Glutamatergic neuron (in vitro differentiated cells): ENCODE results near the gene DUSP6. TPM values are rescaled to one million over a fixed set of nuclear protein-coding genes. Genes with fewer than 3 reads are reported as not detected.

Experiments
- DNase-seq: peaks from one replicate; pipeline ENCODE4 v3.0.0; 2022
- H3K27ac Mint-ChIP-seq: one replicate; pipeline ENCODE4 v1.8.0; 2020; ENCODE audit warnings: mild to moderate bottlenecking, mixed read lengths, inconsistent platforms; ENCODE audit not compliant: unreplicated experiment
- H3K27me3 Mint-ChIP-seq: one replicate; pipeline ENCODE4 v1.8.0; 2020; ENCODE audit warnings: mild to moderate bottlenecking, moderate library complexity, mixed read lengths, inconsistent platforms; ENCODE audit not compliant: unreplicated experiment
- H3K36me3 Mint-ChIP-seq: one replicate; pipeline ENCODE4 v1.8.0; 2020; ENCODE audit warnings: mild to moderate bottlenecking, mixed read lengths, inconsistent platforms; ENCODE audit not compliant: unreplicated experiment
- H3K4me1 Mint-ChIP-seq: one replicate; pipeline ENCODE4 v1.8.0; 2020; ENCODE audit warnings: mild to moderate bottlenecking, low read depth, mixed read lengths, inconsistent platforms; ENCODE audit not compliant: unreplicated experiment
- H3K4me3 Mint-ChIP-seq: one replicate; pipeline ENCODE4 v1.8.0; 2020; ENCODE audit warnings: mild to moderate bottlenecking, mixed read lengths, inconsistent platforms; ENCODE audit not compliant: unreplicated experiment
- H3K9me3 Mint-ChIP-seq: one replicate; pipeline ENCODE4 v1.8.0; 2020; ENCODE audit warnings: mild to moderate bottlenecking, moderate library complexity, mixed read lengths, inconsistent platforms; ENCODE audit not compliant: unreplicated experiment
- total RNA-seq: library from RNA; stranded (reverse); fragmentation: NEBNext Ultra II Directional; extraction: Animal tissue kit (Norgen Biotek cat#: 25700); gene quantifications from one replicate; pipeline ENCODE4 v1.2.1, GENCODE V29; 2021; ENCODE audit not compliant: unreplicated experiment
- TF ChIP-seq, protein P1 (sequence below): fragments of 200-600 bp; sonication (generic); IDR thresholded peaks from one replicate; pipeline ENCODE4 v1.5.0; 2021; ENCODE audit not compliant: partially characterized antibody, unreplicated experiment

Gene DUSP6
- total RNA-seq, 1 donor from 2014 or later: 4.2 TPM

DNA sequence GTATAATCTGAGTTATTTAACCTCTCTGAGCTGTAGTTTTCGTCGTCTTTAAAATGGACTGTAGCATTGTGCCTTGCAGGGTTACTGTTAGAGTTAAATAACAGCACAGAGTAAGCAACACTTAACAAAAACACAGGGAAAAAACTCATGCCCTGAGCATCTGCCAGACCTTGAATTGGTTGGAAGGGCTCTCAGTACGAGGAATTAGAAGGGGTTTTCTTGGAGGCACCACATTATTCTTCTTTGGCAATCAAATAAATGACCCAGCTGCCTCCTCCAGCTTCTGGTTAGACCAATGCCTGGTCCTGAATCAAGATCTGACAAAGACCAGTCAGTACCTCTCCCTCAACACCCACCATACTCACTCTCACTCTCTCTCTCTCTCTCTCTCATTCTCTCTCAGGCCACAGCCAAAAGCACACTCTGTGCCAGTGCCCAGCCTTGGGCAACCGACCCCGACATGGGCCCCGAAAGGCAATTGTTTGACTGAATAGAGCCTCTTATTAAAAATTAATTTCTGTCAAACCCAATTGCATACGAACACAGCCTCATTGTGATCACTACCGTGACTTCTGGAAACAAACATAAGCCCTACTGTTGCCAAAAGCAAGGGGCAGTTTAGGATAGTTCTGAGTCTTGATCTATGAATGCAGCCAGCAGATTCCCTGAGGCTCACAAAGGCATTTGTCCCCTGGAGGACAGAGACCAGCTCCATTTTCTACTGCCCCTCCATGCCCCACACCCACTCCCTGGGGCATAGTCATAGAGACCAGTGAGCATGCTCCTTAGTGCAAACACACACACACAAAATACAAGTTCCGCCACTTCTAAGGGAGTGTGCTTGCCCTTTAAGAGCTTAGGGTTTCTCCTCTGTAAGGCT is 23.9 kb downstream of the DUSP6 start:
- DNase-seq: no peak
- Mint-ChIP-seq H3K9me3 (peaks cover 3% of the 10 kb centered on the region), H3K4me1 (peaks cover 7% of the 10 kb centered on the region), H3K27ac (no peak overlapping the region), H3K36me3 (peaks cover 8% of the 10 kb centered on the region), H3K4me3 (no peak overlapping the region), H3K27me3 (no peaks in the 10 kb centered on the region)
- TF ChIP-seq, protein P1, sequence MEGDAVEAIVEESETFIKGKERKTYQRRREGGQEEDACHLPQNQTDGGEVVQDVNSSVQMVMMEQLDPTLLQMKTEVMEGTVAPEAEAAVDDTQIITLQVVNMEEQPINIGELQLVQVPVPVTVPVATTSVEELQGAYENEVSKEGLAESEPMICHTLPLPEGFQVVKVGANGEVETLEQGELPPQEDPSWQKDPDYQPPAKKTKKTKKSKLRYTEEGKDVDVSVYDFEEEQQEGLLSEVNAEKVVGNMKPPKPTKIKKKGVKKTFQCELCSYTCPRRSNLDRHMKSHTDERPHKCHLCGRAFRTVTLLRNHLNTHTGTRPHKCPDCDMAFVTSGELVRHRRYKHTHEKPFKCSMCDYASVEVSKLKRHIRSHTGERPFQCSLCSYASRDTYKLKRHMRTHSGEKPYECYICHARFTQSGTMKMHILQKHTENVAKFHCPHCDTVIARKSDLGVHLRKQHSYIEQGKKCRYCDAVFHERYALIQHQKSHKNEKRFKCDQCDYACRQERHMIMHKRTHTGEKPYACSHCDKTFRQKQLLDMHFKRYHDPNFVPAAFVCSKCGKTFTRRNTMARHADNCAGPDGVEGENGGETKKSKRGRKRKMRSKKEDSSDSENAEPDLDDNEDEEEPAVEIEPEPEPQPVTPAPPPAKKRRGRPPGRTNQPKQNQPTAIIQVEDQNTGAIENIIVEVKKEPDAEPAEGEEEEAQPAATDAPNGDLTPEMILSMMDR: no peak

DNA sequence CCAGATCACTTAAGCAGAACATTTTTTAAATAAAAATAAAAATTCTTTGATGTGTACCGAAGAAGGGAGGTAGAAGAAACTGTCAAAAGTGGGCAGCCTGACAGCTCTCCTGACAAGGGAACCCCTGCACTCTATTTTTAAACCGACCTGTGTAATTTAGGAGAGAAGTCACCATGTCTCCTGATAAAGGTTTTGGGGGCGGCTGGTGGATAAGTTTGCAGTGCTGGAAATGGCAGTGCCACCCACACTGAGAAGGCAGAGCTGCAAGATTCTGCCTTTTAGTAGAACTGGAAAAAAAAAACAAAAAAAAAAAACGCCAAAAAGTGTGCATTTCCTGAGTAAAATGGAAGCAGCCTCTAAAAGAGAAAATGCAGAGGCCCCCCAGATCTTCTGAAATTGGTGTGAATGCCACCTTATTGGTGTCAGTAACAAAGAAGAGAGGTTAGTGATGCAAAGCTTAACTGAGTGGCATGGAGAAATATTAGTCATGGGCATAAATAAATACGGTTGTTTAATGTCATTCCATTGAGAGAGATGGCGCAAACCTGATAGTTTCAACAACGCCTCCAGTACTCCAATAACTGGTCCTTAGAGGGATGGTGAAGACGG is 24.7 kb downstream of the DUSP6 start:
- H3K27ac Mint-ChIP-seq: no peak overlapping the region

DNA sequence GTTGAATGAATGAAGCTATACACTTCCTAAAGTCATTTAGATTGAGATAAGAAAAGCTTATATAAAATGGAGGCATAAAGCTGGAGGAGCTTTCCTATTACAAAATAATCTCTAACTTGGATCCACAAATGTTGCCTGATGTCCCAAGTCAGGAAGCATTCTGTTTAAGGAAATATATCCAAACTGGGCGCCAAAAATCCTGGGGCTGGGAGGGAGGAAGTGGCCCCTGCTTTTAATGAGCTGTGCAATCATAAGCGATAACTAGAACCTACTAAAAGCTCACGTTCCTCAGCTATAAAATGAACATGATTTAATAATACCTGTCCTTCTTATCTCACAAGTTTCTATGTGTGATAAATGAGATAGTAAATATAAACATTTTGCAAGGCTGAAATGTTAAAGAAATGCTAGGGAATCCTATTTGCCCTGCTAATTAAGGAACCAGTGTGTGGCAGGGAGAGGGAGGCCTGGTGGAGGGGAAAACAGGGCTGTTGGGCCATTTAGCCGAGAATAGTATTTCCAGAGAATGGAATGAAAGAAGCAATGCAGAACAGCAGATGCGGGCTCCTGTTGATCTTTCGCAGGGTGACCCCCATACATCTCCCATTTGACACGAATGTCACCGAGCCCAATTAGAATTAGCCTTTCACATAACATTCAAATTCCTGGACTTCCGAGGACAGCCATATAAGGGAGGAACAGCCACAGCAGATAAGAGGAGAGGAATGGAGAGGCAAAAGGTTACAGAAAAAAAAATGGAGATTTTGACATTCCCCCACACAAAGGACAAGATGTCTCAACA is 25.9 kb downstream of the DUSP6 start:
- H3K27me3 Mint-ChIP-seq: no peaks in the 10 kb centered on the region
- TF ChIP-seq, protein P1: no peak
- no peak overlapping the region for H3K27ac Mint-ChIP-seq
- peaks cover 5% of the 10 kb centered on the region for H3K9me3 Mint-ChIP-seq
- peaks cover 8% of the 10 kb centered on the region for H3K36me3 Mint-ChIP-seq
- no peak for DNase-seq
- H3K4me3 Mint-ChIP-seq: no peak overlapping the region
- peaks cover 9% of the 10 kb centered on the region for H3K4me1 Mint-ChIP-seq

More for the DNA sequence above, 24.7 kb downstream of the DUSP6 start:
- DNase-seq: no peak
- Mint-ChIP-seq H3K4me1 (peaks cover 9% of the 10 kb centered on the region), H3K36me3 (peaks cover 8% of the 10 kb centered on the region), H3K27me3 (no peaks in the 10 kb centered on the region), H3K4me3 (no peak overlapping the region), H3K9me3 (peaks cover 5% of the 10 kb centered on the region)
- TF ChIP-seq, protein P1: no peak

DNA sequence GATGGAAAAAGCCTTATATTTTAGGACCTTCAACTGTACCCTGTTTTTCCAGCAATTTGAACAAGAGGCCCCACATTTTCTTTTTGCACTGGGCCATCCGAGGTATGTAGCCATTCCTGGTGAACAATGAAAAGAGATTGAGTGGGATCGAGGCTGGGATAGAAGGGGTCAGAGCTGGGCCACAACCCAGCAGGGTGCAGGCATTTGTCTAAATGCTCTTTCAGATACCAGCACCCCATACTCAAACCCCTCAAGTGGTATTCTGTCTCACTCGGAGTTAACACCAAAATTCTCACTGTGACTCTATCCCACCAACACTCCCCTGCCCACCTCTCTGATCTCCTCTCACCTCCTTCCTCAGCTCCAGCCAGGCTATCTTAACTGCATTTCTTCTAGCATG is 26.8 kb downstream of the DUSP6 start:
- DNase-seq: no peak
- Mint-ChIP-seq H3K36me3 (peaks cover under 1% of the 10 kb centered on the region), H3K4me1 (peaks cover 9% of the 10 kb centered on the region), H3K4me3 (no peak overlapping the region), H3K27ac (no peak overlapping the region), H3K9me3 (peaks cover 5% of the 10 kb centered on the region), H3K27me3 (no peaks in the 10 kb centered on the region)
- TF ChIP-seq, protein P1: no peak
